ENCODE data around the gene RBM34.

Gene RBM34

GRCh38 chr1:235199441-235199840 lies 38.4 kb upstream of the RBM34 start:
- H3K4me3 Mint-ChIP-seq, result no peak overlapping the region
- DNase-seq, result no peak

GRCh38 chr1:235190431-235190830 lies 29.4 kb upstream of the RBM34 start:
- Mint-ChIP-seq H3K4me1 (no peaks in the 10 kb centered on the region), H3K9me3 (no peaks in the 10 kb centered on the region), H3K4me3 (no peak overlapping the region), H3K36me3 (ENCODE audit: low read depth) (peaks cover 75% of the 10 kb centered on the region), H3K27ac (no peak overlapping the region), H3K27me3 (ENCODE audit: low read depth, poor library complexity) (no peaks in the 10 kb centered on the region)
- TF ChIP-seq, protein P1, sequence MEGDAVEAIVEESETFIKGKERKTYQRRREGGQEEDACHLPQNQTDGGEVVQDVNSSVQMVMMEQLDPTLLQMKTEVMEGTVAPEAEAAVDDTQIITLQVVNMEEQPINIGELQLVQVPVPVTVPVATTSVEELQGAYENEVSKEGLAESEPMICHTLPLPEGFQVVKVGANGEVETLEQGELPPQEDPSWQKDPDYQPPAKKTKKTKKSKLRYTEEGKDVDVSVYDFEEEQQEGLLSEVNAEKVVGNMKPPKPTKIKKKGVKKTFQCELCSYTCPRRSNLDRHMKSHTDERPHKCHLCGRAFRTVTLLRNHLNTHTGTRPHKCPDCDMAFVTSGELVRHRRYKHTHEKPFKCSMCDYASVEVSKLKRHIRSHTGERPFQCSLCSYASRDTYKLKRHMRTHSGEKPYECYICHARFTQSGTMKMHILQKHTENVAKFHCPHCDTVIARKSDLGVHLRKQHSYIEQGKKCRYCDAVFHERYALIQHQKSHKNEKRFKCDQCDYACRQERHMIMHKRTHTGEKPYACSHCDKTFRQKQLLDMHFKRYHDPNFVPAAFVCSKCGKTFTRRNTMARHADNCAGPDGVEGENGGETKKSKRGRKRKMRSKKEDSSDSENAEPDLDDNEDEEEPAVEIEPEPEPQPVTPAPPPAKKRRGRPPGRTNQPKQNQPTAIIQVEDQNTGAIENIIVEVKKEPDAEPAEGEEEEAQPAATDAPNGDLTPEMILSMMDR (IDR thresholded peaks at IDR 0.05), result no peak
- no peak for DNase-seq

More at GRCh38 chr1:235199441-235199840, 38.4 kb upstream of the RBM34 start:
- Mint-ChIP-seq H3K27ac (peak overlapping the region; percentile 8), H3K4me1 (no peaks in the 10 kb centered on the region), H3K9me3 (no peaks in the 10 kb centered on the region), H3K27me3 (ENCODE audit: low read depth, poor library complexity) (no peaks in the 10 kb centered on the region), H3K36me3 (ENCODE audit: low read depth) (peaks cover 54% of the 10 kb centered on the region)
- TF ChIP-seq, protein P1 (IDR thresholded peaks at IDR 0.05), result peak; percentile 13

- TF ChIP-seq, protein P1 (IDR thresholded peaks at IDR 0.05), result no peak
- H3K27ac Mint-ChIP-seq, result no peak overlapping the region
- no peak overlapping the region for H3K4me3 Mint-ChIP-seq
- H3K36me3 Mint-ChIP-seq (ENCODE audit: low read depth), result peaks cover 63% of the 10 kb centered on the region
- H3K27me3 Mint-ChIP-seq (ENCODE audit: low read depth, poor library complexity), result no peaks in the 10 kb centered on the region
- no peak for DNase-seq
- no peaks in the 10 kb centered on the region for H3K9me3 Mint-ChIP-seq
- H3K4me1 Mint-ChIP-seq, result peaks cover 3% of the 10 kb centered on the region
Observed at GRCh38 chr1:235187316-235187715, 26.3 kb upstream of the RBM34 start.

- H3K4me1 Mint-ChIP-seq, result peaks cover 14% of the 10 kb centered on the region
- TF ChIP-seq, protein P1 (IDR thresholded peaks at IDR 0.05), result no peak
- H3K9me3 Mint-ChIP-seq, result no peaks in the 10 kb centered on the region
- H3K27ac Mint-ChIP-seq, result peak overlapping the region; percentile 20
- no peaks in the 10 kb centered on the region for H3K27me3 Mint-ChIP-seq (ENCODE audit: low read depth, poor library complexity)
- no peak for DNase-seq
- H3K4me3 Mint-ChIP-seq, result no peak overlapping the region
- peaks cover 53% of the 10 kb centered on the region for H3K36me3 Mint-ChIP-seq (ENCODE audit: low read depth)
Observed at GRCh38 chr1:235181561-235182245, 20.7 kb upstream of the RBM34 start.

DNA sequence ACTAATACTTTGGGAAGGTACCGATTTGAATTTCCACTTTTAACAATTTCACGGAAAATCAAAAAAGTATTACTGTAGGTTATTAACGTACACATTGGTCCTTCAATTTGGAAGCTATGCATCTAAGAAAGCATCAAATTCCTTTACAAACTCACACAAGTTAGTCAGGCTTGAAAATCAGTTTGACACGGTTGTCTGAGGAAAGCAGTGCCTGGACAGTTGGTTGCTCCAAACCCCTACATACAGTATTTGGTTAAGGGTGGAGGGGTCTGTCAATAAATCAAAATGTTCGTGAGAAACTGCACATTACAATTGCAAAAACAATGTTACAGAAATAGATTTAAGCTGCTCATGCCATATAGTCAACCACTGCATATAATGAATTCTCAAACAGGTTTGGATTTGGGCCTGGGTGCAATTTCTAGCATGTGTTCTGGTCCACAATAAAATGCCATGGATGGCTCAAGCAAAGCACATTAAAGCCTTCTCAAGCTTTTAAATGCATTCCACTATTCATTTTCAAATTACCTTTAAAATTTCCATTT lies 19.9 kb upstream of the RBM34 start:
- Mint-ChIP-seq H3K27ac (peak overlapping the region; percentile 20), H3K4me3 (no peak overlapping the region), H3K4me1 (peaks cover 14% of the 10 kb centered on the region), H3K36me3 (ENCODE audit: low read depth) (peaks cover 56% of the 10 kb centered on the region), H3K27me3 (ENCODE audit: low read depth, poor library complexity) (no peaks in the 10 kb centered on the region), H3K9me3 (no peaks in the 10 kb centered on the region)
- DNase-seq, result no peak
- TF ChIP-seq, protein P1 (IDR thresholded peaks at IDR 0.05), result no peak

DNA sequence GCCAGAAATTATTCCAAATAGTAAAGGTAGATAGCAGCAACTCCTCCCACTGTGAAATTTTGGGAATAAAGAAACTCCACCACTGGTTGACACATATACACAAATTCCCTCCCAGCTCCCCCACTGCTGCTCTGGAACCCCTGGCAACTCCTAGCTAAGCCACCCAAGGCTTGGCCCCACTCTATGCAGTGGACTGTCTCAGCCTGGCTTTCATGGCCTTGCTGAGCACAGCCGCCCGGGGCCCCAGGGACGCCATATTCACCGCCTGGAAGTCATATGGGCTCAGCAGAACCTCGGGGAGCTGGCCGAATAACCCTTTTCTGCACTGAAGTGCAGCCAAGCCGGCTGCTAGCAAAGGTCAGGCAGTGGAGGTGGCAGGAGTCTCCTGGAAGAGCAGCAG lies 15.4 kb upstream of the RBM34 start:
- H3K4me1 Mint-ChIP-seq, result peaks cover 4% of the 10 kb centered on the region
- no peaks in the 10 kb centered on the region for H3K27me3 Mint-ChIP-seq (ENCODE audit: low read depth, poor library complexity)
- no peak overlapping the region for H3K27ac Mint-ChIP-seq
- H3K4me3 Mint-ChIP-seq, result no peak overlapping the region
- TF ChIP-seq, protein P1 (IDR thresholded peaks at IDR 0.05), result no peak
- peaks cover 69% of the 10 kb centered on the region for H3K36me3 Mint-ChIP-seq (ENCODE audit: low read depth)
- H3K9me3 Mint-ChIP-seq, result no peaks in the 10 kb centered on the region
- DNase-seq, result no peak
